ENCODE measurements around the gene DIP2A. TPM values are rescaled to one million over a fixed set of nuclear protein-coding genes. Genes with fewer than 3 reads are reported as not detected.

Gene DIP2A
- total RNA-seq, 4 donors from 2014 or later: 42.3 to 141 (median 52.8) TPM

- H3K27ac ChIP-seq: no peak overlapping the region
- H3K4me1 ChIP-seq: no peaks in the 10 kb centered on the region
- TF ChIP-seq EP300 (IDR thresholded peaks at IDR 0.05): no peak
- TF ChIP-seq POLR2A (IDR thresholded peaks at IDR 0.05): no peak
- no peak for TF ChIP-seq POLR2AphosphoS5 (IDR thresholded peaks at IDR 0.05)
- H3K27me3 ChIP-seq: no peaks in the 10 kb centered on the region
- no peak overlapping the region for H3K4me3 ChIP-seq
- DNase-seq (ENCODE audit: low spot score in 2 of 2): no peak
- no peaks in the 10 kb centered on the region for H3K9me3 ChIP-seq
- 100% methylated on average over 3 of the region's 9 CpGs for WGBS
- H3K36me3 ChIP-seq: peaks cover 82% of the 10 kb centered on the region
Observed at GRCh38 chr21:46555225-46555617, 96.5 kb downstream of the DIP2A start.

- no peaks in the 10 kb centered on the region for H3K9me3 ChIP-seq
- H3K4me3 ChIP-seq: no peak overlapping the region
- peaks cover 82% of the 10 kb centered on the region for H3K36me3 ChIP-seq
- H3K27me3 ChIP-seq: no peaks in the 10 kb centered on the region
- no peaks in the 10 kb centered on the region for H3K4me1 ChIP-seq
- 89% methylated on average over 16 of the region's 16 CpGs for WGBS
- H3K27ac ChIP-seq: no peak overlapping the region
- TF ChIP-seq POLR2AphosphoS5 (IDR thresholded peaks at IDR 0.05): no peak
- TF ChIP-seq CTCF (IDR thresholded peaks at IDR 0.05): no peak
- TF ChIP-seq EP300 (IDR thresholded peaks at IDR 0.05): no peak
- no peak for TF ChIP-seq POLR2A (IDR thresholded peaks at IDR 0.05)
- DNase-seq (ENCODE audit: low spot score in 2 of 2): no peak
Observed at GRCh38 chr21:46555678-46556077, 97.0 kb downstream of the DIP2A start.

GRCh38 chr21:46556802-46557201, 98.1 kb downstream of the DIP2A start:
- Histone ChIP-seq H3K36me3 (peaks cover 84% of the 10 kb centered on the region), H3K4me1 (no peaks in the 10 kb centered on the region), H3K27ac (no peak overlapping the region), H3K27me3 (no peaks in the 10 kb centered on the region), H3K4me3 (no peak overlapping the region), H3K9me3 (no peaks in the 10 kb centered on the region)
- no peak for DNase-seq (ENCODE audit: low spot score in 2 of 2)
- TF ChIP-seq POLR2A (IDR thresholded peaks at IDR 0.05) (no peak), CTCF (IDR thresholded peaks at IDR 0.05) (no peak), POLR2AphosphoS5 (IDR thresholded peaks at IDR 0.05) (no peak), EP300 (IDR thresholded peaks at IDR 0.05) (no peak)
- 97% methylated on average over 13 of the region's 13 CpGs for WGBS

- DNase-seq (ENCODE audit: low spot score in 2 of 2): peak in 1 of 2 donors; percentile 73
- WGBS: 87% methylated on average over 3 of the region's 14 CpGs
- Histone ChIP-seq H3K4me1 (no peaks in the 10 kb centered on the region), H3K27ac (no peak overlapping the region), H3K27me3 (no peaks in the 10 kb centered on the region), H3K9me3 (no peaks in the 10 kb centered on the region), H3K36me3 (peaks cover 85% of the 10 kb centered on the region), H3K4me3 (no peak overlapping the region)
- TF ChIP-seq CTCF (IDR thresholded peaks at IDR 0.05) (no peak), POLR2AphosphoS5 (IDR thresholded peaks at IDR 0.05) (no peak), POLR2A (IDR thresholded peaks at IDR 0.05) (no peak), EP300 (IDR thresholded peaks at IDR 0.05) (no peak)
Observed at GRCh38 chr21:46557469-46557868, 98.8 kb downstream of the DIP2A start.

- no peaks in the 10 kb centered on the region for H3K9me3 ChIP-seq
Observed at GRCh38 chr21:46557919-46558392, 99.3 kb downstream of the DIP2A start.

More at GRCh38 chr21:46557919-46558392, 99.3 kb downstream of the DIP2A start:
- TF ChIP-seq POLR2A (IDR thresholded peaks at IDR 0.05) (no peak), CTCF (IDR thresholded peaks at IDR 0.05) (no peak), EP300 (IDR thresholded peaks at IDR 0.05) (no peak), POLR2AphosphoS5 (IDR thresholded peaks at IDR 0.05) (no peak)
- Histone ChIP-seq H3K4me3 (no peak overlapping the region), H3K27ac (no peak overlapping the region), H3K4me1 (no peaks in the 10 kb centered on the region), H3K36me3 (peaks cover 85% of the 10 kb centered on the region), H3K27me3 (no peaks in the 10 kb centered on the region)
- DNase-seq (ENCODE audit: low spot score in 2 of 2): no peak
- 97% methylated on average over 23 of the region's 26 CpGs for WGBS

Measured in suprapubic skin (tissue), 4 donors.